Endothelial cell (in vitro differentiated cells): ENCODE measurements around the gene TTC33. TPM values are rescaled to one million over a fixed set of nuclear protein-coding genes. Genes with fewer than 3 reads are reported as not detected.

Experiments
- DNase-seq: peaks from one replicate; pipeline ENCODE4 v3.0.0; 2021; ENCODE audit warnings: low spot score
- H3K27ac Mint-ChIP-seq: one replicate; pipeline ENCODE4 v1.8.0; 2021; ENCODE audit warnings: mixed read lengths, inconsistent platforms; ENCODE audit not compliant: unreplicated experiment
- H3K27me3 Mint-ChIP-seq: one replicate; pipeline ENCODE4 v1.8.0; 2021; ENCODE audit warnings: mild to moderate bottlenecking, moderate library complexity, mixed read lengths, inconsistent platforms; ENCODE audit not compliant: unreplicated experiment
- H3K36me3 Mint-ChIP-seq: one replicate; pipeline ENCODE4 v1.8.0; 2021; ENCODE audit warnings: mild to moderate bottlenecking, low read depth, mixed read lengths, inconsistent platforms; ENCODE audit not compliant: unreplicated experiment
- H3K4me1 Mint-ChIP-seq: one replicate; pipeline ENCODE4 v1.8.0; 2021; ENCODE audit warnings: mild to moderate bottlenecking, mixed read lengths, inconsistent platforms; ENCODE audit not compliant: unreplicated experiment
- H3K4me3 Mint-ChIP-seq: one replicate; pipeline ENCODE4 v1.8.0; 2021; ENCODE audit warnings: mild to moderate bottlenecking, mixed read lengths, inconsistent platforms; ENCODE audit not compliant: unreplicated experiment
- H3K9me3 Mint-ChIP-seq: one replicate; pipeline ENCODE4 v1.8.0; 2021; ENCODE audit warnings: mixed read lengths, inconsistent platforms; ENCODE audit not compliant: unreplicated experiment
- CTCF ChIP-seq: fragments of 200-600 bp; sonication (generic); IDR thresholded peaks from one replicate; pipeline ENCODE4 v1.5.0; 2021; ENCODE audit warnings: antibody characterized with exemption; ENCODE audit not compliant: unreplicated experiment
- total RNA-seq: library from RNA; stranded (reverse); fragmentation: NEBNext Ultra II Directional; extraction: Animal tissue kit (Norgen Biotek cat#: 25700); gene quantifications from one replicate; pipeline ENCODE4 v1.2.1, GENCODE V29; 2021; ENCODE audit not compliant: unreplicated experiment

Gene TTC33
- total RNA-seq, 1 donor from 2014 or later: 8.6 TPM

- H3K27me3 Mint-ChIP-seq: peaks cover 2% of the 10 kb centered on the region
- H3K36me3 Mint-ChIP-seq: no peaks in the 10 kb centered on the region
- no peaks in the 10 kb centered on the region for H3K4me1 Mint-ChIP-seq
- no peak for DNase-seq
- no peak overlapping the region for H3K27ac Mint-ChIP-seq
- TF ChIP-seq CTCF: no peak
- no peak overlapping the region for H3K4me3 Mint-ChIP-seq
- no peaks in the 10 kb centered on the region for H3K9me3 Mint-ChIP-seq
These were observed 233.8 kb downstream of the TTC33 start for GRCh38 chr5:40521925-40522324.

- peaks cover 2% of the 10 kb centered on the region for H3K27me3 Mint-ChIP-seq
- no peak for DNase-seq
- H3K4me3 Mint-ChIP-seq: no peak overlapping the region
- H3K36me3 Mint-ChIP-seq: no peaks in the 10 kb centered on the region
- no peak overlapping the region for H3K27ac Mint-ChIP-seq
- H3K4me1 Mint-ChIP-seq: no peaks in the 10 kb centered on the region
- H3K9me3 Mint-ChIP-seq: no peaks in the 10 kb centered on the region
- no peak for TF ChIP-seq CTCF
These were observed 234.5 kb downstream of the TTC33 start for GRCh38 chr5:40521108-40521785.

GRCh38 chr5:40518485-40518917 lies 237.3 kb downstream of the TTC33 start:
- no peak for TF ChIP-seq CTCF
- no peaks in the 10 kb centered on the region for H3K36me3 Mint-ChIP-seq
- H3K9me3 Mint-ChIP-seq: no peaks in the 10 kb centered on the region
- no peak overlapping the region for H3K4me3 Mint-ChIP-seq
- DNase-seq: no peak
- no peak overlapping the region for H3K27ac Mint-ChIP-seq
- H3K4me1 Mint-ChIP-seq: no peaks in the 10 kb centered on the region
- no peaks in the 10 kb centered on the region for H3K27me3 Mint-ChIP-seq

- H3K4me3 Mint-ChIP-seq: no peak overlapping the region
- no peak for DNase-seq
- H3K9me3 Mint-ChIP-seq: no peaks in the 10 kb centered on the region
- no peaks in the 10 kb centered on the region for H3K36me3 Mint-ChIP-seq
- no peaks in the 10 kb centered on the region for H3K4me1 Mint-ChIP-seq
- no peak for TF ChIP-seq CTCF
- no peaks in the 10 kb centered on the region for H3K27me3 Mint-ChIP-seq
- no peak overlapping the region for H3K27ac Mint-ChIP-seq
These were observed 240.3 kb downstream of the TTC33 start for GRCh38 chr5:40515476-40515875.

- no peak for TF ChIP-seq CTCF
- H3K9me3 Mint-ChIP-seq: no peaks in the 10 kb centered on the region
- H3K27ac Mint-ChIP-seq: no peak overlapping the region
- H3K36me3 Mint-ChIP-seq: no peaks in the 10 kb centered on the region
- no peak for DNase-seq
- no peaks in the 10 kb centered on the region for H3K4me1 Mint-ChIP-seq
- H3K27me3 Mint-ChIP-seq: no peaks in the 10 kb centered on the region
- H3K4me3 Mint-ChIP-seq: no peak overlapping the region
These were observed 240.8 kb downstream of the TTC33 start for GRCh38 chr5:40514976-40515375.
